T-helper 2 cell (primary cell): Measurements from ENCODE around the gene EFNA1.
"Not testable (repeated sequence)": the region's sequence is repeated elsewhere in the genome, so short reads cannot be mapped to it uniquely, and the experiment has no call there.

Experiments
- DNase-seq, 5 experiments: peaks; one replicate each; pipeline versions ENCODE4 v3.0.0 to v3.0.0-alpha.2; 2012 to 2022

EFNA1 gene

DNA sequence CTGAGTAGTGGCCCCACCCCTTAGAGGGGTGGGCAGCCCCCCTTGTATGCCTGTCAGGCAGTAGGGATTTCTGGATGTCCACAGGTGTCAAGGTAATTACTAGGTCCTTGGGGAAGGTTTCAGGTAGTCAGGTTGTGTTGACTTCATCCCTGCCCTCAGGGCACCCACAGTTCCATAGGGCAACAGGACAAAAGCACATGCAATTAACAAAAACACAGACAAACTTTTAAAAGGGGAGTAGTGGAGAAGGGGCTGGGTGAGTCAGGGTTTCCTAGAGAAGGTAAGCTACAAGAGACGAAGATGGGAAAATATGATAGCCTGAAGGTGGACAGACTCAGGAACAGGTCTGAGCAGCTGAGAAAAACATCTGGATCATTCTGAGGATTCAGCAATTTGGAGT is 31.3 kb downstream of the EFNA1 start:
- DNase-seq: no peak

DNA sequence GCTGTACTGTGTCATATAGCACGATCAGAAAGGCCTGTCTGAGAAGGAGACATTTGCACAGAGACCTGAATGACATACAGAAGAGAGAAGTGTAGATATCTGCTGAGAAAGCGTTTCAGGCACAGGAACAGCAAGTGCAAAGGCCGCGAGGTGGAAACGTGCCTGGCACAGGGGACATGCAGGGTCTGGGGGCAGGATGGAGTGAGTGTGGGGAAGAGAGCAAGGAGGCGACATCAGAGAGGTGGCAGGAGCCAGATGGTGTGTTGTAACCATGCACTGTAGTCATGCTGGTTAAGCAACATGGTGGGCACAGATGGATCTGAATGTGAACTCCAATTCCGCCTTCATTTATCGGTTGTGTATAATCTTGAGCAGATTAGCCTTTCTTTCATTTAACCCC is 32.5 kb downstream of the EFNA1 start:
- DNase-seq: no peak

DNA sequence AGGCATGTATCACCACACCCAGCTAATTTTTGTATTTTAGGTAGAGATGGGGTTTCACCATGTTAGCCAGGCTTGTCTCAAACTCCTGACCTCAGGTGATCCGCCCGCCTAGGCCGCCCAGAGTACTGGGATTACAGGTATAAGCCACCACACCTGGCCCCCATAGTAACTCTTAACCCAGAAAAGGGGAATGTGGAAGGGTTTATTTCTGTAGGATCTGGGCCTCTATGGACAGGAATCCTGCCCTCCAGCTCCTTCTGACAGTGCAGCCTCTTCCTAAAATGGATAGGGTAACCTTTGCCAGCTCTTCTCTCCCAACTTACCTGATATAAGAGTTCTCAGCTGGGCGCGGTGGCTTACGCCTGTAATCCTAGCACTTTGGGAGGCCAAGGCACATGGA is 35.0 kb downstream of the EFNA1 start:
- DNase-seq: not testable (repeated sequence)

DNA sequence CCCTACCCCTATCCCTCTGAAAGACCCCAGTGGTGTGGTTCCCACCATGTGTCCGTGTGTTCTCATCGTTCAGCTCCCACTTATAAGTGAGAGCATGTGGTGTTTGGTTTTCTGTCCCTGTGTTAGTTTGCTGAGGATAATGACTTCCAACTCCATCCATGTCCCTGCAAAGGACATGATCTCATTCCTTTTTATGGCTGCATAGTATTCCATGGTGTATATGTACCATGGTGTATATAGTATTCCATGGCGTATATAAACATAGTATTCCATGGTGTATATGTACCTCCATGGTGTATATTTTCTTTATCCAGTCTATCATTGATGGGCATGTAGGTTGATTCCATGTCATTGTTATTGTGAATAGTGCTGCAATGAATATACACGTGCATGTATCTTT is 36.1 kb downstream of the EFNA1 start:
- DNase-seq: not testable (repeated sequence)

DNA sequence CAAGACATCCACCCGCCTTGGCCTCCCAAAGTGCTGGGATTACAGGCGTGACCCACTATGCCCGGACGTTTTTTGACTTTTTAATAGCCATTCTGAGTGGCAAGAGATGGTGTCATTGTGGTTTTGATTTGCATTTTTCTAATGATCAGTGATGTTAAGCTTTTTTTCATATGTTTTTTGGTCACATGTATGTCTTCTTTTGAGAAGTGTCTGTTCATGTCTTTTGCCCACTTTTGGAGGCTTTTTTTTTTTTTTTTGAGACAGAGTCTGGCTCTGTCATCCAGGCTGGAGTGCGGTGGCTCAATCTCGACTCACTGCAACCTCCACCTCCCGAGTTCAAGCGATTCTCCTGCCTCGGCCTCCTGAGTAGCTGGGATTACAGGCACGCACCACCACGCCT is 36.9 kb downstream of the EFNA1 start:
- DNase-seq: not testable (repeated sequence)

DNA sequence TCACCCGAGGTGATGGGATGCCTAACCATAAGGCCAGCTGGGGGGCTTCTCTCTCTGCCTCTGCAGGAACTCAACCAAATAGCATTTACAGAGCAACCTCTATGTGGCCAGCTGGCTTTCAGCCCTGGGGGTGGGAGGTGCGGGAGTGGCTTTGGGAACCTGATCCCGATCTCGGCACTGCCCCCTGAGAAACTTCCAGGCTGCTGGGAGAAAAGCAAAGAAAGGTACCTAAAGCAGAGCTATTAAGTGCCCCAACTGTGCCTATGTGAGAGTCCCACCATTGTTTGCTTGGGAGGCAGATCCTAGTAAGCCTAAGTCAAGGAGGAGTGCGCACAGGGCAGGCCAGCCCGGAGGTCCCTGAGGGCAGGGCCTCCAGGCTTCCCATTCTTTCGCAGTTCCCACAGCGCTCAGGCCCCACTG is 38.4 kb downstream of the EFNA1 start:
- no peak for DNase-seq

DNA sequence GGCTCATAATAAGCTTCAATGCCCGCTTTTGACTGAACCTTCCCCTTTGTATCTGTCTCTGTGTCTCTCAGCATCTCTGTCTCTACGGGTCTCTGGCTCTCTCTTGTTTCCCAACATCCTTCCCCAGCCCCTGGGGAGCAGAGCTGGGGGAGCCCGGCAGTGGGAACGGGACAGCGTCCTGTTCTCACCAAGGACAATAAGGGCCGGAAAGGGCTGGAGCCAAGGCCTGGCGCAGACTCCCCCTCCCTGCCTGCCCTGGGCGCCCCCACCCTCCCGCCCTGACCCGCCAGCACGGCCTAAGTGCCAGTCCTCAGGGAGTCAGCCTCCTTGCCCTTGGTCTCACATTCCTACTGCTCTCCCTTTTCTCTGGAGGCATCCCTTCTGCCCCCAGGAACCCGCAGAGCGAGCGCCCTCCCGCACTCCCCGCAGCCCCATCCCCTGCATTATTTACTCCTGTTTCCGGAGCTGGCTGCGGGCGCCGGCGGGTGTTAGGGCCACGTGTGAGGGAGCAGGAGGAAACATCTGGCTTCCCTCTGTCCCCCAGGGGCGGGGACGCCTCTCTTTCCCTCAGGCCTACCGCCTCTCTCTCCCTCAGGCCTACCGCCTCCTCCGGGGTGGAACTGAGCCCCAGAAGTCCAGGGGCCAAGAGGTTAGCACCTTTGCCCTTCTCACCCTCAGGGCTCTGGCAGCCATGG is 38.9 kb downstream of the EFNA1 start:
- DNase-seq: no peak

DNA sequence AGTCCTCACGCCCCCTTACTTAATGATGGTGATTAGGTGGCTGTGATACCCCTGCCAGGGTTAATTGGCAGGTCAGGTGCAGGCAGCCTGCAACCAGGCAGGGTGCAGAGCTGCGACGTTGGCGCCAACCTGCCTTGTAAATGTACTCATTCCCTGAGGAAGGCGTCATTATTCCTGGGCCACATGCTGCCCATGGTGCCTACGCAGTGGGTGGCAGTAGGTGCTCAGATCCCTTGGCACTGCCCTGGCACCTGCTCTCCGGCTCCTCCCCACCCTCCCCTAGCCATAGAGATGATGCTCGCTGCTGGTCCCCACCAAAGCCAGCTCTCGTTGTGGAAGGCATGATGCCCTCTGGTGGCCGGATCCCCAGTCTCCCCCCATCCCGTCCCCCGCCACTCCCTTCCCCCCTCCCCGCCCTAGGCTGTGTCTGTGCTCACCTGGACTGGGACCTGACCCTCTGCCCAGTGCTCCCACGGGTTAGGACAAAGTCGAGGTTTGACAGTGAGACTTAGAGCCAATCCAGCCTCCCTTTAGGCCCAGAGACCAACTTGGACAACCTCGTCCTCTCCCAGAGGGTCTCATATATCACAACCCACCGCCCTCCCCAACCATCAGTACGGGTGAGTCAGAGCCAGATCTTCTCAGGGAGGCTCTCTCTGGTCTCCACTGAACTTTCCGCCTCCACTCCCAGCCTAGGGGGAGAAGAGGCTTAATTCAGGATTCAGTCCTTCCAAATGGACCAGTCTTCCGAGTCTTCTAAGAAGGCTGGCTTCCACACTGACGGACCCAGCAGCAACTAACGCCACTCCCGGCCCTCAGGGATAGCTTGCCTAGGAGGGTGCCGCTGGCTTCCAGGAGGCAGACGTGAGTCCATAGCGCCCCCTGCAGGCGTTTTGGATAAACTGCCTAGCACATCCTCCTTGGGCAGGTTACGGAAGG is 39.8 kb downstream of the EFNA1 start:
- peak; percentile 66 to 81 (median 78) for DNase-seq

DNA sequence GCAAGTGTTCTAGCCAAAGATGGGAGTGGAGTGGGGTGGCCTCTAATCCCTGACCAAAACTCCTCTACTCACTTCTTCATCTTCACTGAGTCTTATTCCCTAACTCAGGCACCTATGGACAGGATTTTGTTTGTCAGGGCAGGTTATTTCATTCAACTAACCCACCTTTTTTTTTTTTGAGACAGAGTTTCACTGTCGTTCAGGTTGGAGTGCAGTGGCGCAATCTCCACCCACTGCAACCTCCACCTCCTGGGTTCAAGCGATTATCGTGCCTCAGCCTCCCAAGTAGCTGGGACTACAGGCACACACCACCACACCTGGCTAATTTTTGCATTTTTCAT is 40.4 kb downstream of the EFNA1 start:
- DNase-seq: not testable (repeated sequence)

DNA sequence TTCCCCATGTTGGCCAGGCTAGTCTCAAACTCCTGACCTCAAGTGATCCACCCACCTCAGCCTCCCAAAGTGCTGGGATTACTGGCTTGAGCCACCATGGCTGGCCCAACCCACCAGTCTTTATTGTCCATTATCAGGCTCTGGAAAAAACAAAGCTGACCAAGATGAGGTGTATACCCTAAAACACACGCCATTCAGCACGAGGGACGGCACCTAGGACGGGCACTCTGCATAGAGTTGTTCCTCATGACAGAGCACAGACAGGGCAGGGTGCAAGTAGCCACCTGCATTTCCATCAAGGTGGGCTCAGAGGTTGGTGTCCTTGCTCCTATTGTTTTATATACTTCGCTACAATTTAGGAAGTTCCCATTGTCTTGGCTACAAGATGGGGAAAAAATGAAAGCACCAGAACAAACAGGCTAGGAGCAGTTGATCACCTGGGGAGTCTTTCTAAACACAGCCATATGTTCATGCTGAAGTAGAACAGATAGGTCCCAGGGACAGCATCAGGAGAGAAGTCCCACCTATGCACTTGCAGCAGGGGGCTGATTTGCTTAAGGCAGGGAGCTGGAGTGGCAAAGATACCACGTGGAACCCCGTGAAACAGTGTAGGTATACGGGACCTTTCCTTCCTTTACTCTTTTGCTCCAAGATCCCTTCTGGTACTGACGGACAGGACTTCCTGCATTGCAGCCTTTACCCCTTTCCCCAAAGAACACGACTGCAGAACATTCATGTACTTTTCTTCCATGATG is 41.0 kb downstream of the EFNA1 start:
- no peak for DNase-seq

DNA sequence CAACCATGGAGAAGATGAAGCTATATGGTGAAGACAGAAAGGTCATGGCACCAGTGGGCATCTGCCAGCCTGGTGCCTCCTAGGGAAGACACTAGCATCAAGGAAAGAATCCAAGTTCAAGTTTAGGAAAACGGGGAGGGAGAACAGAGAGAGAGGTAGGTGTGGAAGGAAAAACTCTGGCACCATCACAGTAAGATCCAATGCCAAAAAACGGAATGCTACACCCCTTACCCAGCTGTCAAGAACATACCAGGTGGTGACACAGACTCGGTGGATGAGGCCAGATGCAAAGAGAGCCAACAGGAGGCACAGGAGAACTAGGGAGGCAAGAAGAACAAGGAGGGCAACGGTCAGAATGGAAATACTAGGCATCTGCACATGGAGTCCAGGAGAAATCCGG is 41.9 kb downstream of the EFNA1 start:
- no peak for DNase-seq

DNA sequence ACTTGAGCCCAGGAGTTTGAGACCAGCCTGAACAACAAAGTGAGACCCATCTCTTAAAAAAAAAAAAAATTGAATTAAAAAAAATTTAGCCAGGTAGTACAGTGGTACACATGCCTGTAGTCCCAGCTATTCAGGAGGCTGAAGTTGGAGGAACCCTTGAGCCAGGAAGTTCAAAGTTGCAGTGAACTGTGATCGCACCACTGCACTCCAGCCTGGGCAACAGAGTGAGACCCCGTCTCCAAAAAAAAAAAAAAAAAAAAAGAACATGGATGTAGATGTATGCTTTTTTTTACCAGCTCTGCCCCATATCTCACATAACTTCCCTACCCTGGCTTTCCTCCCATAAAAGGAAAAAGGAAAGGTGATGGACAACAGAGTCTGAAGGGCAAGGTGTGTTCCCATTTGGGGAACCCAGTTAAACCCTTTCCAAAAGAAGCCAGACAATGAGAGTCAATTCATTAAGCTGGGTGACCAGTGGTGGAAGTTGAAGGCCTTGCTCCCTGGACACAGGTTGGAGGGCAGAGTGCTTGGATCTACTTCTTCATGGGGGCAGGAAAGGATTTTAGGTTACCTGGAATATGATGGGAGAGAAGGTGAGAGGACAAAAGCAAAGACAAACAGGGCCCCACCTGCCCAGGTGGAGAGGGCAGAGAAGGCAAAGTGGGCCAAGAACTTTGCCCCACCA is 42.6 kb downstream of the EFNA1 start:
- DNase-seq: no peak

DNA sequence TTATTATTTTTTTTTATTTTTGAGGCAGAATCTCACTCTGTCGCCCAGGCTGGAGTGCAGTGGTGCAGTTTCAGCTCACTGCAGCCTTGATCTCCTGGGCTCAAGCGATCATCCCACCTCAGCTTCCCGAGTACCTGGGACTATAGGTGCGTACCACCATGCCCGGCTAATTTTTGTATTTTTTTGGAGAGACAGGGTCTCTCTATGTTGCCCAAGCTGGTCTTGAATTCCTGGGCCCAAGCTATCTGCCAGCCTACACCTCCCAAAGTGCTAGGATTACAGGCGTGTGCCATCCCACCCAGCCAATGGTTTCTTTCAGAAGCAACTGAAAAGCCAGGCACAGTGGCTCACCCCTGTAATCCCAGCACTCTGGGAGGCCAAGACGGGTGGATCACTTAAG is 43.1 kb downstream of the EFNA1 start:
- DNase-seq: no peak

DNA sequence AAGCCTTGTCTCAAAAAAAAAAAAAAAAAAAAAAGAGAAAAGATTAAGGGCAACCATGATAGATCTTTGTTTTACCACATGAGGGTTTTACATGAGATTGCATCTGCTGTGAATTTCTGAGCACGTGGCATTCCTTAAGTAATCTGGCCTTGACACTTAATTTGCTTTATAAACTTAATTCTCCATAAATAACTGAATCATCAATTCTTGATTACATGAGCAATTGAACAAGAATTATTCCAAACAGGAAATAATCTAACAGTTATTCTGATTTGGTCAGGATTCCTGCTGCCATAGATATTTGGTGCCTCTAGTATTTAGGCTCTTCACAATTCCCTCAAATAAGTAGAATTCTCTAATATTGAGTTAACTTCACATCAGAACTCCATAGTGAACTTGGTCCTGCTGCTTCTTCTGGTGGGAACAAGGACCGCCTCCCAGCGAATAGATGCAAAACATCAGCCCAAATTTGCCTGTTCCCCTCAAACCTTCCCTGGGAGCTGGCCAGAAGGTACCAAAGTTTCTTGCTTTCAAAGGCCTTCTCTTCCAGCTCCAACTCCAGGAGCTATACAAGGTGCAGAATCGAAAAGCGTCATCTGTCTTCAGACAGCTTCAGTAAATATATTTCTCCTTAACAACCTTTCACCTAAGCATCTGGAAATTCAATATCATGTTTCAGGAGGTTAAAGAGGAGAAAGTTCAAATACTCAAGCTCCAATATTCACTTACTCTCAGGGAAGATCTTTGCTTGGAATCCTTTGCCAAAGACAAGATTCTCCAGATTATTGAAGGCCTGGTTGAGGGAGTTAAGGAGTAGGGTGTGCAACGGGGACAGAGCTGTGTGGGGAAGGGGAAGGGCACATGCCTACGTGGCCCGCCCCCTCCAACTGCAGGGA is 44.4 kb downstream of the EFNA1 start:
- DNase-seq: peak in 1 of 5 experiments; percentile 68

DNA sequence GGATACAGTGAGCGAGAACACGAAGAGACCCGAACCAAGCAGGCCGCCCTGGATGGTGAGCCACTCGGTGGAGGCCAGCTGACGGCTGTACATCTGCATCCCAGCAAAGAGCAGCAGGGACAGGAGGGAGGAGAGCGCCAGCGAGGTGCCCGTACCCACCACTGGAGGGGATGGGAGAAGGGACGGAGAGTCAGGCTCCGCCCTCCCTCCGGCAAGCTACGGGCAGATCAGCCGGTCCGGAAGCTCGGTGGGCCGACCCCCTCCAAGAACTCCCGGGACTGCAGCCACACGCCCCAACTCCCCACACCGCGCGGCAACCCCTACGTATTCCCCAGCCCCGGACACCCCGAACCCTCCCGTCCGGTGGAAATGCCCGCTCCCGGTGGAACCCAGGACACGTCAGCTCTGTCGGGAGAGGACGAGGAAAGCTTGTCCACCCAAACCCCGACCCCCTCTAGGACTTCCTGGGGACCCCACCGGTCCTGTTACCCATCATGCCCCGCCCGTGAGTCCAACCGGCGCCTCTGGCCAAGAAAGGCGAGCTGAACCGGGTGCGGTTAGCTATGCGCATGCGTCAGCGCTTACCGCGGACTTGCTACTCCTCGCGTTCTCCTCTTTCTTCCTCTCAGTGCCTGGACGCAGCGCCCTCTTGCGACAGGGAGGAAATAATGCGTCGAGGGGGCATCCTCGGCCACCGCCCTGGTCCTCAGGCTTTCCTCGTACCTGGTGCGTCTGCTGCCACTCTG is 45.2 kb downstream of the EFNA1 start, which contains the start of gene KRTCAP2:
TSS of gene KRTCAP2 (minus strand) at position 573 of the 746 bp plus-strand sequence. CDS start at position 493, 80 bp downstream.
- peak; percentile 85 to 96 (median 90) for DNase-seq

DNA sequence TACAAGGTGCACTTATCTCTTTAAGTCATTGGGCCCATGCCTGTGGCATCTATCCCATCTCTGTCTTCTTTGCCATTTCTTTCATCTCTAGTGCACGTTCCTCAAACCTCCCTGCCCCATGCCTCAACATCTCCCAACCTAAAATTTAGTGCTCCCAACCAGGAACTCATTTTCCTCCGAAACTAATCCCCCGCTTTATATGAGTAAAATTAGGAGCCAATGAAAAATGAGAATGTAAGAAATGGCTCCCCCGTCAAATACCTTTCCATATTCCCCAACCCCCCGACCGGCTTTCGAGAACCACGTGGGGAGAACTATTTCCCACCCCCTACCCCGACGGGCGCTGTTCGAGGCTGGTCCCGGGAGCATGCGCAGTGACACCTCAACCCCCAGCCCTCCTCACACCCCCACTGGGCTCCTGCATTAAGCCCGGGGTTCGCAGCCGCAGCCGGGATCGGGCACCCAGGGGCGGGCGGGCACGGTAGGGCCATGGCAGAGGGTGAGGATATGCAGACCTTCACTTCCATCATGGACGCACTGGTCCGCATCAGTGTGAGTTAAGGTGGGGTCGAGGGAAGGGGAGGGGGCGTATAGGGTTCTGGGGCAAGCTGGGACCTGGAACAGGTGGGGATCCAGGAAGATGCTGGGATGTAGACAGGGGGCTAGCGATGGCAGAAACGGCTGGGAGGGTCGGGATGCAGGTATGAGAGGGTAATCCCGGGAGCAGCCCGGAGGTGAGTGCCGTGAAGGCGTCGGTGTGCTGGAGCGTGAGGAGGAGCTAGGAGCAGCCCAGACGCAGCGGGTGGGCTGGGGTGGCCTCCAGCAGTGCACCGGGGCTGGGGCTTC is 46.0 kb downstream of the EFNA1 start, which contains the start of gene TRIM46:
TSS of gene TRIM46 (plus strand) at position 372 of the 846 bp plus-strand sequence. CDS start at position 490, 118 bp downstream.
- peak in 4 of 5 experiments; percentile 45 to 82 (median 57) for DNase-seq

DNA sequence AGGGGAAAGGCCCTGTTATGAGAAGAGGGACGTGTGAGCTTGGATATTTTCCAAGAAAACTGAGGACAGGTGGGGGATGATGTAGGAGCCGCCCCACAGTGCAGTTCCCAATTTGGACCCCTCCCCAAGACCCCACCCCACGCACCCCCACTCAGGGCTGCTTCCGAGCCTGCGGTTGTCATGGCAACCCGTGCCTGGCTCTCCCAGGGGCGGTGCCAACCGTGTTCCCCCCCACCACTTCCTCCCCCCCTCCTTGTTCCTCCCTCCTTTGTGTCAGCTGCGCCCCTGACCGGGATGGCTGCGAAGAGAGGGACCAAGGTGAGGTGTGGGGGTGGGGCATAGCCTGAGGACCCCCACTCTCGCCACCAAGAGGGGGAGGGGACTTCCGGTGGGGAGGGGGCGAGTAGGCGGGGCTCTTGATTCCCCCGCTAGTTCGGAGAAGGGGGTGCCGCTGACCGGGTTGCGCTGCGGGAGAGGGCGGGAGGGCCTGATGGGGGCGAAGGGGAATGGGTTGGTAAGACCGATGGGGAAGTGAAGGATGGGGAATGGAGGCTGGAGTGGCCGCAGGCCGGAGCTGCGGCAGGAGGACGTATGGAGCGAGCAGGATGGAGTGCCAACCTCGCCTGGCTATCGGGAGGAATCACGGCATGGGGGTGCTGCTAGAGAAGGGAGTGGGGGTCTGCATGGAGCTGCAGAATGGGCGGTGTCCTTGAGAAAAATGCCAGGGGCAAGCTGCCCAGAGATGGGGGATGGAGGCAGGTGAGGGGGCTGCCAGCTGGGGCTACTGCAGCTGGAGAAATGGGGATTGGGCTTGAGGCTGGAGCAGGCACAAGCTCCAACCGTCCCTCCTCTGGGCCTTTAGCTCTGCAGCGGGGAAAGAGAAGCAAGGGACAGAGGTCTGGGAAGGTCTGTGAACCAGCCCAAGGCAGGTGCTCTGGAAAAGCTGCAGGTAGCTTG is 46.9 kb downstream of the EFNA1 start:
- peak in 3 of 5 experiments; percentile 34 to 82 (median 45) for DNase-seq

DNA sequence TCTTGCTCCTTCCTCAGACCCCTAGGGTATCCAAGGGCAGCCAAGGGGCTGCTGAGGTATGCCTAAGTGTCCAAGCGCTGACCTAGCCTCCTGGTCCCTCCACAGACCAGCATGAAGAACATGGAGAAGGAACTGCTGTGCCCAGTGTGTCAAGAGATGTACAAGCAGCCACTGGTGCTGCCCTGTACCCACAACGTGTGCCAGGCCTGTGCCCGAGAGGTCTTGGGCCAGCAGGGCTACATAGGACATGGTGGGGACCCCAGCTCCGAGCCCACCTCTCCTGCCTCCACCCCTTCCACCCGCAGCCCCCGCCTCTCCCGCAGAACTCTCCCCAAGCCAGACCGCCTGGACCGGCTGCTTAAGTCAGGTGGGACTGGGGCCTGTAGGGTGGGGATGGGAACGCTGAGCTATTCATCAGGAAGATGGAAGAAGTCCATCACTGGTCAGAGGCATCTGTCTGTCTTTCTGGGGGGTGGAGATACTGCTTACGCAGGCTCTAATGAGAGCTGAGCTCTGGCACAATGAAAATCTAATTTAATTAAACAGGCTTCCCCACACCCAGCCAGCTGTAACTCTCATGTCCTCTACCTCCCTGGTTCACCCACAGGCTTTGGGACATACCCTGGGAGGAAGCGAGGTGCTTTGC is 47.7 kb downstream of the EFNA1 start:
- no peak for DNase-seq
